HepG2 (cell line): ENCODE results near the gene MYADML2. TPM values are rescaled to one million over a fixed set of nuclear protein-coding genes. Genes with fewer than 3 reads are reported as not detected.
A peak's percentile ranks its signal among the peaks of the same experiment; 100 is the strongest.

Experiments used
- ARID5B ChIP-seq: IDR thresholded peaks from 2 replicates; pipeline ENCODE4 v1.4.0; 2020; ENCODE audit warnings: mild to moderate bottlenecking, missing genetic modification reagents
- CC2D1A ChIP-seq: sonication (generic); formaldehyde crosslinking; IDR thresholded peaks from 2 replicates; pipeline ENCODE4 v1.8.1; 2023; ENCODE audit warnings: mild to moderate bottlenecking, missing genetic modification reagents
- HDAC1 ChIP-seq: sonication (generic); formaldehyde crosslinking; IDR thresholded peaks from 2 replicates; pipeline ENCODE4 v1.5.1; 2020; ENCODE audit warnings: mild to moderate bottlenecking, missing genetic modification reagents
- HNF1A ChIP-seq, 2 experiments: sonication (generic) in 1 of 2; formaldehyde crosslinking in 1 of 2; IDR thresholded peaks; 2 replicates each; pipeline versions ENCODE4 v1.4.0 to v1.6.1; 2016 to 2020; ENCODE audit warnings: borderline replicate concordance in 1 of 2, low read depth in 1 of 2, mild to moderate bottlenecking in 1 of 2, missing genetic modification reagents in 1 of 2
- NFKB2 ChIP-seq: sonication (generic); formaldehyde crosslinking; IDR thresholded peaks from 2 replicates; pipeline ENCODE4 v1.4.0; 2020; ENCODE audit warnings: missing genetic modification reagents, borderline replicate concordance
- ZNF275 ChIP-seq: sonication (generic); formaldehyde crosslinking; IDR thresholded peaks from 2 replicates; pipeline ENCODE4 v1.8.0; 2022; ENCODE audit warnings: missing genetic modification reagents, mild to moderate bottlenecking, inconsistent platforms, borderline replicate concordance
- ZNF619 ChIP-seq: sonication (generic); formaldehyde crosslinking; IDR thresholded peaks from 2 replicates; pipeline ENCODE4 v1.4.0; 2020; ENCODE audit warnings: mild to moderate bottlenecking, missing genetic modification reagents
- ZNF761 ChIP-seq: sonication (generic); formaldehyde crosslinking; conservative IDR thresholded peaks from 2 replicates; pipeline ENCODE4 v1.4.0; 2020; ENCODE audit warnings: mild to moderate bottlenecking, missing genetic modification reagents
- ZNF878 ChIP-seq: sonication (generic); formaldehyde crosslinking; IDR thresholded peaks from 2 replicates; pipeline ENCODE4 v1.8.1; 2023; ENCODE audit warnings: mild to moderate bottlenecking, missing genetic modification reagents, moderate library complexity
- ZSCAN12 ChIP-seq: sonication (generic); formaldehyde crosslinking; IDR thresholded peaks from 2 replicates; pipeline ENCODE4 v1.9.0; 2021; ENCODE audit warnings: mild to moderate bottlenecking, missing genetic modification reagents
- polyA plus RNA-seq, 8 experiments: library from polyadenylated mRNA; depleted of rRNA in 3 of 8; stranded (reverse) in 7 of 8; unstranded in 1 of 8; fragments of >200 nt; fragmentation: Illumina TruSeq in 4 of 8; extraction: Trizol in 4 of 8; gene quantifications; 2 replicates each; pipeline versions ENCODE4 v1.2.1 to v1.2.3, GENCODE V29; 2011 to 2016; ENCODE audit warnings: low read depth in 4 of 8, missing spikeins in 1 of 8, mixed read lengths in 1 of 8; ENCODE audit not compliant: insufficient read depth in 1 of 8
- total RNA-seq, 5 experiments: library from RNA; depleted of rRNA; stranded (reverse); fragments of >200 nt; fragmentation: Illumina TruSeq; extraction: Trizol; gene quantifications; 2 replicates each; pipeline ENCODE4 v1.2.3, GENCODE V29; 2016; ENCODE audit warnings: low read depth in 1 of 5

Gene MYADML2
- total and polyA plus RNA-seq, 2 of the 13 experiments (the other 11 are each of a cell fraction or from before 2014, with no cell fraction given) = not detected

- TF ChIP-seq CC2D1A (CRISPR knock-in tag) (no peak), NFKB2 (CRISPR knock-in tag) (no peak), ZNF619 (no peak), ZNF761 (CRISPR knock-in tag) (no peak), ARID5B (CRISPR knock-in tag) (no peak; the same call in none of the 2 replicates), ZNF878 (CRISPR knock-in tag) (no peak), ZNF275 (CRISPR knock-in tag) (no peak), HNF1A (IDR thresholded peaks at IDR 0.05; ENCODE audit: low read depth) (no peak), HNF1A (CRISPR knock-in tag; IDR thresholded peaks at IDR 0.05; ENCODE audit: borderline replicate concordance) (peak; percentile 40; the same call in 1 of the 2 replicates), HDAC1 (peak; percentile 38; the same call in 1 of the 2 replicates), ZSCAN12 (CRISPR knock-in tag) (no peak)
Measured at GRCh38 chr17:81962499-81963441, 15.7 kb upstream of the MYADML2 start (continued).
